Measurements from ENCODE around the gene RETN.

The RETN gene

DNA sequence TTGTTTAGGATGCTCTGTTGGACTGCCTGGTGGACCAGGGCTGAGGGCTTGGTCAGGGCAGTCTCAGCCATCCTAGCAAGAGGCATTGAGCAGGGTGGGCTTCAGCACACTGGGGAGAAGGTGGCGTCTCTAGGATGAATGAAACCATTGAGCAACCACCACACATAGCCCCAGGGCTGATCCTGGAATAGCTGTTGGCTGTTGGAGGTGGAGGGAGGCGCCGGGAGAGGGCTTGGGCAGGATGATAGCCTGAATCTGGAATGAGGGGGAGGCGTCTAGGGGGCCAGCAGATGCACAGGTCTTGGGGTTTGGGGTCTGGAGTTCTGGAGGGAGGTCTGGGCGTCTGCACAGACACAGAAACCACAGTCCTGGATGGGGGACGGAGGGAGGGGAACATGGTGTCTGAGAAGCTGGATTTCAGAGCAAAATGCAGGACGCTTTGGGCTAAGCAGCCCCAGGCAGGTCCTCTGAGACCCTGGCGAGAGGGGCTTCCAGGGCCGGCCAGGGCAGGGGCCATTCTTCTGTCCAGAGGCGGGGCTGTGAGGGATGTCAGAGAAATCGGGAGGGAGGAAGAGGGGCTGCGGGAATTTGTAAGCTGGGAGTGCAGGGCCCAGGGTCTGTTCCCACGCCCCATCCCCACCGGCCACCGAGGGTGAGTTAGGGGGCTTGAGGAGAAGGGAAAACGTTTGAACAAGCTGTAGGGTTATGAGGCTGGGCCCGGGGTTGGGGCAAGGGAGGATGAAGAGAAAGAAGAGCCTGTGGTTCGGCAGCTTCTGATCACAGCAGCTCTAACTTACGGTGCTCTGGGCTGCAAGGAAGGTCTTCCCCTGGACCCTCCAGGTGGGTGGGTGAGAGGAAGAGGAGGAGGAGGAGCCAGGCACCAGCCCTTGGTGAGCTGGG, 16.9 kb downstream of the RETN start:
- DNase-seq: no peak

- DNase-seq: no peak
Measured at GRCh38 chr19:7687177-7687576, 18.3 kb downstream of the RETN start.

GRCh38 chr19:7689165-7689564, 20.3 kb downstream of the RETN start:
- DNase-seq: no peak

- no peak for DNase-seq
Measured at GRCh38 chr19:7690779-7691258, 22.0 kb downstream of the RETN start.

DNA sequence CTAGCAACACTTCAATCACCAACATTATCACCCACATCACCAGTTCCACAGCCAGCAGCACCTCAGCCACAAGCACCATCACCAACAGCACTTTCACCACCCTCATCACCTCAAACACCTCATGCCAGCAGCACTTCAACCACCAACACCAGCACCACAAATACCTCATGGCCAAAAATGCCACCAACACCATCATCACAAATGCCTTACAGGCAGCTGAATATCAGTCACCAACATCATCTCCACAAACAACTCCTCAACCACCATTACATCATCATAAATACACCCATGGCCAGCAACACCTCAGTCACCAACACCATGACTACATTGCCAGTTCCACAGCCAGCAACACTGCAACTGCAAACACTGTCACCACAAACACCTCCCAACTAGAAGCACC, 22.6 kb downstream of the RETN start:
- DNase-seq: no peak

DNA sequence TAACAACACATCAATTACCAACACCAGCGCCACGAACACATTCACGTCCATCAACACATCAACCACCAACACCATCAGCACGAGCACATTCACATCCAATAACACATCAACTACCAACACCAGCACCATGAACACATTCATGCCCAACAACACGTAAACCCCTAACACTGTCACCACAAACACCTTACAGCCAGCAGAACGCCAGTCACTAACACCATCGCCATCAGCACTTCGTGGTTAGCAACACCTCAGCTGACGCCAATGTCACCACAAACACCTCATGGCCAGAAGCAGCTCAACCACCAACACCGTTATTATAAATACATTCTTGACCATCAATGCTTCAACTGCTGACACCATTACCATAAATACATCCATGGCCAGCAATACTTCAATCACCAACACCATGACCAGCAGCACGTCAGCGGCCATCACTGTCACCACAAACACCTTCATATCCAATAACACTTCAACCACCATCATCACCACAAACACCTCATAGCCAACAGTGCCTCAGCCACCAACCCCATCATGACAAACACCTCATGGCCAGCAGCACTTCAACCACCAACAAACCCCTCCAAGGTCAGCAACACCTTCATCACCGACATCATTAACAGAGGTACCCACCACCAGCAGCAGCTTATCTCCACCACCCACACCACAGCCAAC, 23.7 kb downstream of the RETN start:
- DNase-seq: no peak

DNA sequence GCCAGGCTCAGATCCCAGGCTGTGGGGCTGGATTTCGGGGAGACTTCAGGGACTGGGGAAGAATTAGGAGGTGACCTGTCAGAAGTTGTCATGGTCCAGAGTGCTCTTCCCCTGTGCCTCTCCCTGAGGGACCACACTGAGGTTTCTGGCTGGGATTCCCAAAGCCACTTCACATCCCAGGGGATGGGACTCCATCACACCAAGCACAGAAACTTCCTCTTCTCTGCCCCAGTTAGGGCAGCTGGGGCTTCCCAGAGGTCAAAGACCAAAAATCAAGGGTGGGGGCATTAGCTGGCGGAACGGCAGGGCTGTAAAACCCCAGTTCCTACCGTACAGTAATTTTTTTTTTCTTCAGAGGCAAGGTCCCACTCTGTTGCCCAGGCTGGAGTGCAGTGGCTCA, 25.6 kb downstream of the RETN start:
- no peak for DNase-seq

GRCh38 chr19:7697721-7698287, 29.0 kb downstream of the RETN start:
- no peak for DNase-seq

DNA sequence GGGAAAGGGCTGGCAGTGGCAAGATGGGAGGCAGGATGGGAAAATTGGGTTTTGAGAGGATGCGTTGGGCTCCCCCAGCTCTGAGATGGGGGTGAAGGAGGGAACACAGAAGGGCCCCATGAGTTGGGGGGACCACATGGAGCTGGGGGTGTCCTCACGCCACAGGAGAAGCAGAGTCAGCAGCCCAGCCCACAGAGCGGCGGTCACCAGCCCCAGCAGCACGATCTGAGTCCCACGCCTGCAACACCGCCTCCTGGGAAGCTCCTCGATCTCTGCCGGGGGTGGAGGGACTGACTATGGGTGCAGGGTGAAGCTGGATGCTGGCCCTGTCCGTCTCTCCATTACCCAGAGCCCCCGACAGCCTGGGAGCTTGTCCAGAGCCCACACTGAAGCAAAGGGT, 29.7 kb downstream of the RETN start:
- no peak for DNase-seq

DNA sequence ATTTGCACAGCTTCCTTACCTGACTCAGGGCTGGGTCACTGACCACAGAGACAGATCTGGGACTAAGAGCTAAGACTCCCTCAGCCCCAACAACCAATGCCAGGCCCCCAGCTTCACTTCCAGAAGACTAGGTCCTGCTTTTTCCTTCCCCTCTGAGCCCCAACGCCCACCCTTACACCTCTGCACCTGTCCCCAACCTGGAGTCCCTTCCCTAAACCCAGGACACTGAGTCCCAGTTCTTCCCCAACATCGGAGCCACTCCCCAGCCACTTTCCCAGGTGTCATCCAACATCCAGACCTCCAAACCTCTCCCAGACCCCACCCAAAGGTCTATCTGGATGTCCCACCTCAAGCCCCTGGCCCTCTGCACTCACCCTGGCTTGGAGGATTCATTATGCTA, 30.2 kb downstream of the RETN start:
- no peak for DNase-seq

DNA sequence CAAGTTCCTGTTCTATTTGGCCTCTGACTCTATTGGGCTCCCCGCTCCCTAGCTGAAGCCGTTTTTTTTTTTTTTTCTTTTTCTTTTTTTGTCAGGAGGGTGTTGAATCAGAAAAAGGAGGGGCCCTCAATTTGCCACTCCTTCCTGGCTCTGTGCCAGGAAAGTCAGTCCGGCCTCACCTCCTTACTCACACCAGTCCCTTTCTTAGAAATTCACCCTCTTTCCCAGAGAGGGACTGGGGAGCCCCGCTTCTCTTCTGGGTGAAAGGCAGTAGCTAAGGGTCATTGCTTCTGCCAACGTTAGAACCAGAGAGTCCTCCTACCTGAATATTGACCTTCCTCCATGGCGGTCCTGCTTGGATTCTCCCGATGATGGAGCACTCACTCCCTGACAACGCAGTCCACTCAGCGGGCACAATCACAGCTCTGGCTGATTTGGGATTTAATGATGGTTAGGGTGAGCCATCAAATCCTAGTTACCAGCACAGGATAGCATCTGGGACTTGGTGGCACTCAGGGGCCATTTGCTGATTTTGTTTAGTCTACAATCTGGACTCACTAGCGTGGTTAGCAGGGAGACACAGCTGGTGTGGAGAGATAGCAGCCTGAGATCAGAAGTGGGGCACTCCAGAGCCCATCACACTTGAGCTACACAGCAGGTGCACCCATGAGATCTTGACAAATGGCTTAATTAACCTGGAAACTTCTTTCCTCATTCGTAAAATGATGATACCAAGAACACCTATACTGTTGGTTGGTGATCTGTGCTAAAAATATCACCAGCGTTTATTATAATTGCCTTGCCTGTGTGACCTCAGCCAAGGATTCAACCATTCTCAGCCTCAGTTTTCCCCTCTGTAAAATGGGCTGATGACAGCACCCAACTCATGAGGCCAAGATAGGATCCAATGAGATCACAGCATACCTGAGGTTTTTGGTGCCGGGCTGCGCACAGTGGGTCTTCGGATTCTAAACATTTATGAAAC, 30.9 kb downstream of the RETN start:
- DNase-seq: no peak

DNA sequence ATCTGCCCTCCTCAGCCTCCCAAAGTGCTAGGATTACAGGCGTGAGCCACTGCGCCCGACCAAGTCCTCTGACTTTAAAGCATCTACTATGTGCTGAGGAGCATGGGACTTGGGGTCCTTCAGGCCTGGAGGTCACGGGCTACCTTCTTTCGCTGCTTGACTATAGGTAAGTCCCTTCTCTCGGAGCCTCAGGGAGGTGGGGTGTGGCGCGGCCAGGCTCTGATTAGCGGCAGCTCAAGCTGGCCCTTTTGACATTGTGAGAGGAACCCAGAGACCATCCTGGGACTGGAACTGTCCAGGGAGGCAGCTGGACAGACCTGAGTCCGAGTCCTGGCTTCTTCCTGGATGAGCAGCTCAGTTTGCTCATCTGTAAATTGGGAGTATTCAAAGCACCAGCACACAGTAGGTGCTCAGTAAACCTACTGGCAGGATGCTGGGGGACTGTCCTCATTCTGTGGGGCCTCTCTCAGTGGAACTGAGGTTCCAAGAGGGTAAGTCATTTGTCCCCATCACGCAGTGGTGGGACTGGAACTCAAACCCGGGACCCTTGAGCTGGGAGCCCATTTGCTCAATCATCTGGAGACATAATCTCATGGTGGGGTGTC, 32.3 kb downstream of the RETN start:
- no peak for DNase-seq

DNA sequence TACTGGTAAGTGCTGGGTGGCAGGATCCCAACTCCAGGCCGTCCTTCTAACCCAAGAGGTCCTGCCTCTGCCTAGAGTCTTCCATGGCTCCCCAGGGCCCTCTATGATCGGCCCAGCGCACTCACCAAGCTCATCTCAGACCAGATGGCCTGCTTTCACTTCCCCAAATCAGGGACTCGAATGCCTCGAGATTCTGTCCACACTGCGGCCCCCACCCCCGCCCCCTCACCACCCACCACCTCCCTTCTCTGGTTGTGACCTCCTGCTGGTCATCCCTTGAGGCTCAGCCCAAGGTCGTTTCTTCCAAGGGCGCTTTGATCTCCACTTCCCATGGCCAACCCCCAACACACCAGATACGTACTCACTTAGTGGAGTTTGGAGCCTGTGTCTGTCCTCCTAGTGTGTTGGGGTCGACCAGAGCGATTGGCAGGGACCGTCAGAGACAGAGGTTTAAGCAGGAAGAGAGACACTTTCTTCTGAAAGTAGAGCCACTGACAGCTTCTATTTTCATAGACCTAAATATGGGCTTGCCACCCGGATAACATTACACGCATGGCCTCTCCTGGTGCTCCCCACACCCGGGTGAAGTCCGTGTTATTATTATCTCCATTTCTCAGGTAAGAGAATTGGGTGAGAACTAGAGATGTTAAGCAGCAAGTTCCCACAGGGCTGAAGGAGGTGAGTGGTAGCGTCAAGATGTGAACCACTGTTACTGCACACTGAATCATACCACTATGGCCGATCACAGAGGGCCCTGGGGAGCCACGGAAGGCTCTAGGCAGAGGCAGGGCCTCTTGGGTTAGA, 33.0 kb downstream of the RETN start, which contains the start of gene FCER2:
FCER2 (minus strand) TSS at position 478 of the 804 bp plus-strand sequence. CDS start 2,371 bp downstream, outside the sequence.
- no peak for DNase-seq

DNA sequence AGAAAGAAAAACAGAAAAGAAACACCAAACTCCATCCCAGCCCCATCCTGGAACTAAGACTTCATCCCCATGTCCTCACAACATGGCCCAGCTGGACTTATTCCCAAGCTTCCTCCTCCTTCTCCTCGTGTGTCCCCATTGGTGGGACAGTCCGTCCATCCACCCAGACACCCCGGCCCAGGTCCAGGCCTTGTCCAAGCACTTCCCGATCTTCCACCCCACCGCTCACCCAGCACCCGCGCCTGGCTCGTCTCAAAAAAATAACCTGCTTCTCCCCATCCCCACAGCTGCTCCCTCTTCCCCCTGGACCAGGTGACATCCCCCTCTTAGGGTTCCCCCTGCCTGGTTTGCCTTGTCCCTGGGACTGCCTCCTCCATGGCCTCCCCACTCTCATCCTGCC, 34.5 kb downstream of the RETN start:
- DNase-seq: no peak

- DNase-seq: no peak
Measured at GRCh38 chr19:7704280-7705060, 35.6 kb downstream of the RETN start.

GRCh38 chr19:7705387-7706187, 36.7 kb downstream of the RETN start:
- peak; percentile 76 to 78 for DNase-seq

DNA sequence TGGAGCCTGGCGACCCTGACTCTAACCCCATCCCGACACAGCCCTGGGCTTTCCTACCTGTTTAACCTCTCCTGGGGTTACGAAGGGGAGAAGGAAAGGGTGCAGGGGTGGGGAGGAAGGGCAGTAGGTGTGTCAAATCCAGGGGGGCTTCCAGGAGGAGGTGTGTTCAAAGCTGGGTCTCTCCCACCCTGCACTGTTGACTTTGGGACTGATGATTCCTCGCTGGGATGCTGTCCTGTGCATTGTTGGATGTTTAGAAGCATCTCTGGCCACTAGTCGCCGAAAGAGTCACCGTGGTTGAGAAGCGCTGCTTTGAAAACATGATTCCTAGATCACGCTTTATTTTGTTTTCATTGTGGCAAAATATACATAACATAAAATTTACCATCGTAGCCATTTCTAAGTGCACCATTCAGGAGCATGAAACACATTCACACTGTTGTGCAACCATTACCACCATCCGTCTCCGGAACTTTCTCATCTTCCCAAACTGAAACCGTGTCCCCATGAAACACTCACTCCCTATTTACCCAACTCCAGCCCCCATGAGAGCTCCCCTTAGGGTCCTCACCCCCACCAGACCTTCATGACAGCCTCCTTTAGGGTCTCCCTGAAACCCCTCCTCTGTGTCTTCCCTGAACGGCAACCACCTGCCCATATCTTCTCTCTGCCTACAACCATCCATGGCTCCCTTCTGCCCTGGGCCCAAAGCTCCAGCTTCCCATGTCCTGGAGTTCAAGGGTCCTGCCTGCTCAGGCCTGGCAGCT, 37.5 kb downstream of the RETN start:
- no peak for DNase-seq

GRCh38 chr19:7706955-7707456, 38.2 kb downstream of the RETN start:
- no peak for DNase-seq

Data from Kasumi-1 (cell line).